CD4-positive, CD25-positive, alpha-beta regulatory T cell (primary cell): Measurements from ENCODE around the gene KIF26A. TPM values are rescaled to one million over a fixed set of nuclear protein-coding genes. Genes with fewer than 3 reads are reported as not detected.

Experiments
- ATAC-seq, 2 donors: fragments of 150-1000 bp; cut with Tn5 transposase; one replicate each; pipeline ENCODE4 v1.10.0; 2021; ENCODE audit warnings: low read depth in 2 of 2, moderate number of reproducible peaks in 2 of 2, moderate library complexity in 1 of 2
- DNase-seq, 3 donors: peaks; one replicate each; pipeline versions ENCODE4 v3.0.0 to v3.0.0-alpha.2; 2012 to 2022; ENCODE audit warnings: mixed read lengths in 1 of 3
- H3K27ac ChIP-seq: one replicate; pipeline ENCODE4 v1.7.0; 2013; ENCODE audit warnings: mild to moderate bottlenecking, low read length; ENCODE audit not compliant: insufficient read depth, poor library complexity, severe bottlenecking
- H3K27me3 ChIP-seq: one replicate; pipeline ENCODE4 v1.7.0; 2013; ENCODE audit warnings: low read length; ENCODE audit not compliant: control insufficient read depth, insufficient read depth
- H3K36me3 ChIP-seq: one replicate; pipeline ENCODE4 v1.7.0; 2013; ENCODE audit warnings: mild to moderate bottlenecking, low read length, moderate library complexity; ENCODE audit not compliant: control insufficient read depth, insufficient read depth
- H3K4me1 ChIP-seq: 2 replicates; pipeline ENCODE4 v1.7.0; 2013; ENCODE audit warnings: mild to moderate bottlenecking, low read length; ENCODE audit not compliant: insufficient read depth, control insufficient read depth, poor library complexity, severe bottlenecking
- H3K4me3 ChIP-seq: one replicate; pipeline ENCODE4 v1.7.0; 2013; ENCODE audit warnings: low read depth, mild to moderate bottlenecking, low read length, moderate library complexity
- H3K9me3 ChIP-seq, 2 experiments: 1 replicate in 1 of 2; 2 replicates in 1 of 2; pipeline ENCODE4 v1.7.0; 2013; ENCODE audit warnings: low read length in 2 of 2, mild to moderate bottlenecking in 1 of 2, moderate library complexity in 1 of 2; ENCODE audit not compliant: control insufficient read depth in 2 of 2
- H3K27ac Mint-ChIP-seq, 3 donors: one replicate each; pipeline ENCODE4 v1.8.0; 2020 to 2022; ENCODE audit warnings: mild to moderate bottlenecking in 3 of 3, mixed read lengths in 3 of 3, moderate library complexity in 2 of 3
- H3K27me3 Mint-ChIP-seq: one replicate; pipeline ENCODE4 v1.8.0; 2022; ENCODE audit warnings: mild to moderate bottlenecking, mixed read lengths
- H3K36me3 Mint-ChIP-seq: one replicate; pipeline ENCODE4 v1.8.0; 2020; ENCODE audit warnings: mixed read lengths
- H3K4me1 Mint-ChIP-seq, 4 donors: one replicate each; pipeline ENCODE4 v1.8.0; 2020 to 2022; ENCODE audit warnings: mixed read lengths in 4 of 4, mild to moderate bottlenecking in 1 of 4
- H3K4me3 Mint-ChIP-seq, 4 donors: one replicate each; pipeline ENCODE4 v1.8.0; 2020 to 2022; ENCODE audit warnings: mild to moderate bottlenecking in 4 of 4, mixed read lengths in 4 of 4, moderate library complexity in 3 of 4
- H3K9me3 Mint-ChIP-seq, 7 donors: one replicate each; pipeline ENCODE4 v1.8.0; 2020 to 2022; ENCODE audit warnings: mixed read lengths in 7 of 7, mild to moderate bottlenecking in 3 of 7, moderate library complexity in 2 of 7
- polyA plus RNA-seq, 4 donors: library from polyadenylated mRNA; unstranded; fragments of 300-500 nt; fragmentation: Illumina TruSeq; gene quantifications; one replicate each; pipeline ENCODE4 v1.2.3, GENCODE V29; 2021
- total RNA-seq: library from RNA; stranded (reverse); gene quantifications from one replicate; pipeline ENCODE4 v1.2.3, GENCODE V29; 2022

The KIF26A gene
- total and polyA plus RNA-seq, 5 donors from 2014 or later, result 0.07 TPM; not detected in 4

DNA sequence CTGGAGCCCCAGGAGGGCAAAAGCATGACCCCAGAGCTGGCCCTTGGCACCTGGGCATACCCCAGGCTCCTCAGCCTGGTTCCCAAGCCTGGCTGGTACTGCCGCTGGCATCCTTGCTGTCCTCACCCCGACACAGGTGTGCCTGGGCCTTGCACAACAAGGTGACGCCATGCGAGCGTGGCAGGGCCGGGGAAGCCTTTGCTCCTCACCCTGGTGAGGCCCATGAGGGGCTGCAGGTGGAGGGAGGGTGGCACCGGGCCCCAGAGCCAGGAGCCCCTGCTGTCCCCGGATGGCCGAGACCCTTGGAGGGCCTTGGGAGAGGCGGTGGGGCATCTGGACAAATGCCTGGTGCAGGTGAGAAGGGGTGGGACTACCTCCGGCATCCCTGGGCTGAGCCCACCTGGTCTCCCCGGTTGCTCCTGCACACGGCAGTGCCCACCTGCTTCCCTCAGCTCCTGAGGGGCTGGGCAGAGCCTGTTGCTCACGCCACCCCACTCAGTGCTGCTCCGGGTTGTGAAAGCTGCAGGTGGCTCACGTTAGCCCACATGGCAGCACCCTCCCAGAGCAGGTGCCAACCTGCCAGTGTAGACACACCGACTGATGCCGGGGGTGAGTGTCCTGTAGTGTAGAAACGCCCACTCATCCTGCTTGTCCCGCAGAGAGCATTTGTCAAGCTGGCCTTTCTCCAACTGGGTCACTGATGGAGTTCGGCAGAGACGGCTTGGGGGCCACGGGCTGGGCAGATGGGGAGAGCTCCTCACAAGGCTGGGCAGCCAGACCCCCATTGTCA is 24.6 kb upstream of the KIF26A start:
- H3K27me3 ChIP-seq, result no peaks in the 10 kb centered on the region

DNA sequence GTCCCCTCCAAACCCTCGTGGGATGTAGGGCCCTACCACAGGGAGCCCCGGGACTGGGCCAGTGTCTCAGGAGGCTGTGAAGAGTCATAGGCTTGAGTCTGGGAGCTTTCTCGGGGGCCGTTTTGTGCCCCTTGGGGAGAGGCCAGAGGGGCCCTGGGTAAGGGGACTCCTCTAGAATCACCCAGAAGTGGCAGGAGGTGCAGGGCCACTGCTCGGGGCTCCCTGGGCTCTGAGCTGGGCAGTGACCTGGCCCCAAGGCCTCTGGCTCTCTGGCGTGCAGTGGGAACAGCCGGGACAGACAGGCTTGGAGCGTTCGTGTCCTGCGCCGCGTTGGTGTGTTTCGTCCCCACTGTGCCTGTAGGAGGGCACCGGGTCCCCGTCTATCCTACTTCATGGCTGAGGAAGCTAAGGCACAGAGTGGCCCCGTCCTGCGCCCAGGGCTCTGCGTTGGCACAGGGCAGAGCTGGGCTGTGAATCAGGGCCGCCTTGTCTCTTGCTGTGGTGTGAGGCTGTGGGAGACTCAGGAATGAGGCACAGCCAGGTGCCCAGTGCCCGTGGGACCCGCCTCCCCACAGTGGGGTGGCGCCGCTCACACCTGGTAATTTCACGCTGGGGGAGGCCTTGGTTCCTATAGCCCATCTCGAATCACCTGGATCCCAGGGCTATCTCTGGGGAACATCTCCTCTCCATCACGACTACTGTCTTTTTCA is 23.8 kb upstream of the KIF26A start:
- no peaks in the 10 kb centered on the region for H3K36me3 Mint-ChIP-seq
- no peaks in the 10 kb centered on the region for H3K4me1 Mint-ChIP-seq
- ATAC-seq, result no peak
- peaks cover 7% of the 10 kb centered on the region for H3K4me1 ChIP-seq
- H3K4me3 Mint-ChIP-seq, result peak overlapping the region in 1 of 4 donors; percentile 3
- H3K9me3 ChIP-seq, result no peaks in the 10 kb centered on the region
- no peak overlapping the region for H3K27ac Mint-ChIP-seq
- no peaks in the 10 kb centered on the region for H3K27me3 ChIP-seq
- H3K4me3 ChIP-seq, result no peak overlapping the region
- H3K36me3 ChIP-seq, result no peaks in the 10 kb centered on the region
- H3K27me3 Mint-ChIP-seq, result peaks cover 10% of the 10 kb centered on the region
- peaks cover 0 to 2% (median 0%) of the 10 kb centered on the region in 7 donors for H3K9me3 Mint-ChIP-seq
- no peak overlapping the region for H3K27ac ChIP-seq
- no peak for DNase-seq

More for the DNA sequence above, 24.6 kb upstream of the KIF26A start:
- Mint-ChIP-seq H3K27me3 (peaks cover 10% of the 10 kb centered on the region), H3K27ac (no peak overlapping the region), H3K9me3 (peaks cover 0 to 2% (median 0%) of the 10 kb centered on the region in 7 donors), H3K4me1 (no peaks in the 10 kb centered on the region), H3K36me3 (no peaks in the 10 kb centered on the region), H3K4me3 (no peak overlapping the region)
- ATAC-seq (no peak), DNase-seq (no peak)
- peaks cover 7% of the 10 kb centered on the region for H3K4me1 ChIP-seq
- no peaks in the 10 kb centered on the region for H3K9me3 ChIP-seq
- no peak overlapping the region for H3K4me3 ChIP-seq
- H3K27ac ChIP-seq, result no peak overlapping the region
- H3K36me3 ChIP-seq, result no peaks in the 10 kb centered on the region

DNA sequence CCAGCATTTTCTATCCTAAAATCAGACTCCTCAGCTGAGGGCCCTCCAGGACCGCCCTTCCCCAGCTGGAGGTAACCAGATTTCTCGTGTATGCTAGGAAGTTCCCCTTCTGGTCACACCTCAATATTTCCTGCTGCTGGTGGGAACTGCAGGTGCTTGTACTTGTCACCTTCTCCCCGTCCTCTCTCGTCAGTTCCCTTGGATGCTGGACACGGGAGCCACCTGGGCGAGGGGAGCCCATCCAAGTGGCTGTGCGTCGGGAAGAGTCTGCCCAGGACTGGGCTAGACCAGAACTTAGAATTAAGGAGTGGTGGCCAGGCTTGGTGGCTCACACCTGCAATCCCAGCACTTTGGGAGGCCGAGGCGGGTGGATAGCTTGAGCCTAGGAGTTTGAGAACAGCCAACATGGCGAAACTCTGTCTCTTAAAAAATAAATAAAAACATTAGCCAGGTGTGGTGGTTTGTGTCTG is 23.2 kb upstream of the KIF26A start:
- Mint-ChIP-seq H3K36me3 (no peaks in the 10 kb centered on the region), H3K27me3 (peaks cover 10% of the 10 kb centered on the region), H3K4me1 (no peaks in the 10 kb centered on the region), H3K9me3 (peaks cover 0 to 2% (median 0%) of the 10 kb centered on the region in 7 donors), H3K27ac (no peak overlapping the region), H3K4me3 (peak overlapping the region in 2 of 4 donors; percentile 50 to 53)
- Histone ChIP-seq H3K27ac (no peak overlapping the region), H3K9me3 (no peaks in the 10 kb centered on the region), H3K36me3 (no peaks in the 10 kb centered on the region), H3K27me3 (no peaks in the 10 kb centered on the region), H3K4me1 (peaks cover 7% of the 10 kb centered on the region), H3K4me3 (no peak overlapping the region)
- ATAC-seq, result no peak
- no peak for DNase-seq

DNA sequence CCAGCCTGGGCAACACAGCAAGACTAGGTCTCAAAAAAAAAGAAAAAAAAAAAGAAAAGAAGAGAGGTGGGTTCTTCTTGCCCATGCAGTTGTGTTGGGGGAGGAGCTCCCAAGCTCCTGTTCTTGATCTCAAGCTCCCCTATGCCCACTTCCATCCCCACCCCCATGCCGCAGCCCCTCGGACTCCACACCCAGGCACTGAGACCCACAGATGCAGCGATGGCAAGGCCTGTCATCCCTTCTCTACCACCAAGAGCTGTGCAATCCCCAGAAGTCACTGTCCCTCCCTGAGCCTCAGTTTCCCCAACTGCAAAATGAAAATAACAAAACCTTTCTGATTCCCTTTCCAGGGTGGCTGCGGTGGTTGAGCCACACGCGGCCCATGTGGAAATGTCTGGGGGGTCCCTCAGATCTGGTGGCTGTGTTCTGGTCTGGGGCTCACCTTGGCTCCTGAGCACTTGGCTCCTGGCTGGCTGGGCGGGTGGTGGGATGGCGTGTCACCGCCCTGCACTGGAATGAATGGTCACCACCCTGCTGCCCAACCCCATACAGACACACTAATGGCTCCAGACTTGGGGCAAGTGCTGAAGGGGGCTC is 22.6 kb upstream of the KIF26A start:
- no peak overlapping the region for H3K4me3 ChIP-seq
- H3K36me3 ChIP-seq, result no peaks in the 10 kb centered on the region
- H3K9me3 ChIP-seq, result no peaks in the 10 kb centered on the region
- no peaks in the 10 kb centered on the region for H3K4me1 Mint-ChIP-seq
- H3K27me3 Mint-ChIP-seq, result peaks cover 10% of the 10 kb centered on the region
- ATAC-seq, result no peak
- H3K36me3 Mint-ChIP-seq, result no peaks in the 10 kb centered on the region
- no peaks in the 10 kb centered on the region for H3K27me3 ChIP-seq
- peak overlapping the region in 2 of 4 donors; percentile 48 to 53 for H3K4me3 Mint-ChIP-seq
- DNase-seq, result no peak
- no peak overlapping the region for H3K27ac ChIP-seq
- peak overlapping the region in 1 of 3 donors; percentile 33 for H3K27ac Mint-ChIP-seq
- peaks cover 7% of the 10 kb centered on the region for H3K4me1 ChIP-seq
- H3K9me3 Mint-ChIP-seq, result peaks cover 0 to 2% (median 0%) of the 10 kb centered on the region in 7 donors

DNA sequence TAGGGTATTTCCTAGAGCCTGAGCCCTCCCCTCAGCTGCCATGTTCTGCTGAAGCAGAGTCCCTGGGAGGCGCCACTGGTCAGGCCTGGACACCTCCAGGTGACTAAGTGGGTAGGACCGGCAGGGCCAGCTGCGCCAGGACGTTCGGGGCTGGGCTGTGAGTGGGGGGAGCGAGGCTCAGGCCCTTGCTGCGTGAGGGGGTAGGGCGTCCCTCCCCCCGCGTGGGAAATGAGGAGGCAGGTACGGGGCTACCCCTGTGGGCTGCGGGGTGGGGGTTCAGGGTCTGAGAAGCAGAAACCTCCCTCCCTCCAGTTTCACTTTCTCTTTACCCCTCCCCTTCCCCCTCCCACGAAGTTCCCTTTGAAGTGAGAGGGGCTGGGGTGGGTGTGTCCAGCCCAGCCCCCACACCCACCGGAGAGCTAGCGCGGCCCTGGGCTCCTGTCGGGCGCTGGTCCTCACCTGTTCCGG is 22.1 kb upstream of the KIF26A start:
- H3K27me3 Mint-ChIP-seq, result peaks cover 12% of the 10 kb centered on the region
- Histone ChIP-seq H3K4me3 (no peak overlapping the region), H3K27me3 (no peaks in the 10 kb centered on the region), H3K4me1 (peaks cover 7% of the 10 kb centered on the region), H3K9me3 (no peaks in the 10 kb centered on the region), H3K36me3 (no peaks in the 10 kb centered on the region), H3K27ac (no peak overlapping the region)
- H3K36me3 Mint-ChIP-seq, result no peaks in the 10 kb centered on the region
- no peak for ATAC-seq
- H3K4me1 Mint-ChIP-seq, result no peaks in the 10 kb centered on the region
- H3K27ac Mint-ChIP-seq, result no peak overlapping the region
- DNase-seq, result no peak
- H3K9me3 Mint-ChIP-seq, result peaks cover 0 to 2% (median 0%) of the 10 kb centered on the region in 7 donors
- peak overlapping the region in 1 of 4 donors; percentile 48 for H3K4me3 Mint-ChIP-seq

DNA sequence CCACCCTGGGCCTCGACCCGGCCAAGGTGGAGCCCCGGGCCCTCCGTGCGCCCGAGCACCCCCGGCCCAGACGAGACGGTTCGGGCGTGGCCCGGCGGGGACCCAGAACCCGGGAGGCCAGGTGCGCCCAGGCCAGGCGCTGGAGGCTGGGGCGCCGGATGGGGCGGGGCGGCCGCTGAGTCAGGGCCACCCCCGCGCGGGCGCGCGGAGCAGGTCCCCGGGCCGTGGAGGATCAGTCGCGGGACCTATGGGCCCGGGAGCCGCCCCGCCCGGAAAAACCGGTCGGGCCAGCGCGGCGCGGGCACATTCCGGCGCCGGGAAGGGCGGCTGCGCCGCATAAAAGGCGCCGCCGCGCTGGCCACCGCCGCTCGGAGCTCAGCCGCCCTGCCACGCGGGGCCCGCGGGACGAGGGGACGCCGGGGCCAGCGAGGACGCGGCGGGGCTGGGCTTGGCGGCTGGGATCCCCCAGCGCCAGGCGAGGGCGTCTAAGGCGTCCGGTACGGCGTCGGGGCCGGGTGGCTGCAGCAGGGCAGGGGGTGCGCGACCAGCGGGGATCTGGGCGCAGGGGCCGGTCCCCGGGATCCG is 21.5 kb upstream of the KIF26A start:
- H3K4me3 Mint-ChIP-seq, result peak overlapping the region in 1 of 4 donors; percentile 48
- Histone ChIP-seq H3K9me3 (no peaks in the 10 kb centered on the region), H3K27me3 (no peaks in the 10 kb centered on the region), H3K36me3 (no peaks in the 10 kb centered on the region), H3K27ac (no peak overlapping the region), H3K4me3 (no peak overlapping the region), H3K4me1 (peaks cover 7% of the 10 kb centered on the region)
- H3K27me3 Mint-ChIP-seq, result peaks cover 16% of the 10 kb centered on the region
- H3K27ac Mint-ChIP-seq, result no peak overlapping the region
- no peak for DNase-seq
- no peaks in the 10 kb centered on the region for H3K36me3 Mint-ChIP-seq
- ATAC-seq, result no peak
- no peaks in the 10 kb centered on the region for H3K4me1 Mint-ChIP-seq
- H3K9me3 Mint-ChIP-seq, result peaks cover 0 to 2% (median 0%) of the 10 kb centered on the region in 7 donors

DNA sequence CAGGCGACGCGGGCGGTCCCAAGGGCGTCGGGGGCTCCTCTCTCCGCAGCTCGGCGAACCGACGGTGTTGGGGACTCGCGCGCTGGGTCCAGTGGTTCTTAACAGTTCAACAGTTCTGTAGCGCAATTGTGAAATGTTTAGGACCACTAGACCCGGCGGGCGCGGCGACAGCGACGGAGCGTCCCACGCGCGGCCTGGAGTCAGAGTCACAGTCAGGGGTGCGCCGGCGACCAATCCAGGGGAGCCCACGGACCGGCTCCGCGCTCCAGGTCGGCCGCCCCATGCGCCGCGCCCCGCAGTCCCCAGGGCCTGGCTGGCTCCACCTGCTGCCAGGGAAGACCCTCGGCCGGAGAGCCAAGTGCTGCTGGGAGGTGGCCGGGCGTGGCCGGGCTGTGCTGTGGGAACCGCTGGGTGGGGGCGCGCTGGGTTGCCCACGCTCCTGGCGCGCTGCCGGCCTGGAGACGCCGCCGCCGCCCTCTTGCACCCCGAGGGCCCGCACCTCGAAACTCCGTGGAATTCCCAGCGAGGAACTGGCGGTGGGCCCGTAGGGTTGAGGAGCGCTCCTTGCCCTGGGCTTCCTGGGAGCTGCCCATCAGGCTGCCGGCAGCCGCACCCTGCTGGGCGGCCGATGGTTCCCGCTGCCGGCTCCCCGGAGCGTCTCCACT is 20.9 kb upstream of the KIF26A start:
- H3K9me3 Mint-ChIP-seq, result peaks cover 0 to 5% (median 0%) of the 10 kb centered on the region in 7 donors
- Histone ChIP-seq H3K27me3 (no peaks in the 10 kb centered on the region), H3K36me3 (no peaks in the 10 kb centered on the region), H3K4me3 (no peak overlapping the region), H3K27ac (no peak overlapping the region), H3K9me3 (no peaks in the 10 kb centered on the region), H3K4me1 (peaks cover 7% of the 10 kb centered on the region)
- DNase-seq, result no peak
- H3K4me1 Mint-ChIP-seq, result no peaks in the 10 kb centered on the region
- no peaks in the 10 kb centered on the region for H3K36me3 Mint-ChIP-seq
- H3K27ac Mint-ChIP-seq, result no peak overlapping the region
- ATAC-seq, result no peak
- H3K27me3 Mint-ChIP-seq, result peaks cover 19% of the 10 kb centered on the region
- no peak overlapping the region for H3K4me3 Mint-ChIP-seq
